ENCODE results near the gene RNF41.

RNF41 gene

GRCh38 chr12:56237552-56237951, 15.8 kb upstream of the RNF41 start:
- Histone ChIP-seq H3K4me3 (ENCODE audit: insufficient read depth, low read length, poor library complexity, severe bottlenecking) (no peak overlapping the region), H3K9me2 (replicated peaks; ENCODE audit: insufficient read depth, low read length) (no peaks in the 10 kb centered on the region), H3K27me3 (ENCODE audit: low read length) (no peaks in the 10 kb centered on the region), H3K27ac (ENCODE audit: low read depth, low read length) (no peak overlapping the region), H3K36me3 (ENCODE audit: low read length) (no peaks in the 10 kb centered on the region), H3K4me2 (ENCODE audit: low read depth, low read length, poor library complexity, severe bottlenecking) (no peak overlapping the region), H3K9ac (ENCODE audit: low read length) (no peak overlapping the region), H3K79me2 (ENCODE audit: insufficient read depth, low read length) (no peaks in the 10 kb centered on the region), H2AFZ (ENCODE audit: low read depth, low read length, severe bottlenecking) (no peak overlapping the region), H4K20me1 (ENCODE audit: low read depth, low read length) (no peaks in the 10 kb centered on the region), H3K9me3 (ENCODE audit: insufficient read depth, low read length) (no peaks in the 10 kb centered on the region), H3F3A (ENCODE audit: insufficient read depth) (peaks cover 6% of the 10 kb centered on the region; the same call in 1 of the 2 replicates)
- no peak for TF ChIP-seq CTCF (IDR thresholded peaks at IDR 0.05; ENCODE audit: insufficient read depth, low read length, poor library complexity, severe bottlenecking)
- no peak for TF ChIP-seq EZH2phosphoT487 (conservative IDR thresholded peaks at IDR 0.05; ENCODE audit: low read length)

GRCh38 chr12:56236985-56237384, 15.3 kb upstream of the RNF41 start:
- H3K27me3 ChIP-seq (ENCODE audit: low read length), result no peaks in the 10 kb centered on the region
- H3K4me3 ChIP-seq (ENCODE audit: insufficient read depth, low read length, poor library complexity, severe bottlenecking), result no peak overlapping the region
- H3K36me3 ChIP-seq (ENCODE audit: low read length), result no peaks in the 10 kb centered on the region
- no peak overlapping the region for H3K27ac ChIP-seq (ENCODE audit: low read depth, low read length)
- H3F3A ChIP-seq (ENCODE audit: insufficient read depth), result peaks cover 6% of the 10 kb centered on the region; the same call in 1 of the 2 replicates
- no peaks in the 10 kb centered on the region for H3K79me2 ChIP-seq (ENCODE audit: insufficient read depth, low read length)
- no peaks in the 10 kb centered on the region for H3K9me2 ChIP-seq (replicated peaks; ENCODE audit: insufficient read depth, low read length)
- TF ChIP-seq EZH2phosphoT487 (conservative IDR thresholded peaks at IDR 0.05; ENCODE audit: low read length) (no peak), CTCF (IDR thresholded peaks at IDR 0.05; ENCODE audit: insufficient read depth, low read length, poor library complexity, severe bottlenecking) (no peak)
- no peaks in the 10 kb centered on the region for H3K9me3 ChIP-seq (ENCODE audit: insufficient read depth, low read length)
- H3K4me2 ChIP-seq (ENCODE audit: low read depth, low read length, poor library complexity, severe bottlenecking), result no peak overlapping the region
- H2AFZ ChIP-seq (ENCODE audit: low read depth, low read length, severe bottlenecking), result no peak overlapping the region
- H3K9ac ChIP-seq (ENCODE audit: low read length), result no peak overlapping the region
- no peaks in the 10 kb centered on the region for H4K20me1 ChIP-seq (ENCODE audit: low read depth, low read length)

DNA sequence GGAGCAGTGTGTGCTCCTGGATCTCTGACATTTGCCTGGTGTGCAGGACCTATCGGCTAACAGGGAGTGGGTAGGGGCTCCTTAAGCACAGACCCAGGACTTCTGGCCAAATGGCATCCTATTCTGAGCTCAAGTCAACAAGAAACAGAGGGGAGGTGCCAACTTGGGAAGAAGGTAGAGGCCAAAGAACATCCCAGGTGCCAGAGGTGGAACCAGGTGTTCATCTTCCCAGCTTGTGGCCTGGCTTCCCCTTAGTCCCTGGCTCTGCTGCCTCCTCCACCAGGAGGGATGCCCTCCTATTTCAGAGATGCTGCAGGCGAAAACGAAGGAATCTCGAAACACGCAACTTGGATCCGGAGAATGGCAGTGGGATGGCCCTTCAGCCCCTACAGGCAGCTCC, 14.4 kb upstream of the RNF41 start:
- Histone ChIP-seq H3F3A (ENCODE audit: insufficient read depth) (peaks cover 6% of the 10 kb centered on the region; the same call in 1 of the 2 replicates), H3K9me2 (replicated peaks; ENCODE audit: insufficient read depth, low read length) (no peaks in the 10 kb centered on the region), H3K27me3 (ENCODE audit: low read length) (no peaks in the 10 kb centered on the region), H3K9me3 (ENCODE audit: insufficient read depth, low read length) (no peaks in the 10 kb centered on the region), H2AFZ (ENCODE audit: low read depth, low read length, severe bottlenecking) (no peak overlapping the region), H3K79me2 (ENCODE audit: insufficient read depth, low read length) (no peaks in the 10 kb centered on the region), H3K4me2 (ENCODE audit: low read depth, low read length, poor library complexity, severe bottlenecking) (no peak overlapping the region), H3K4me3 (ENCODE audit: insufficient read depth, low read length, poor library complexity, severe bottlenecking) (no peak overlapping the region), H3K9ac (ENCODE audit: low read length) (no peak overlapping the region), H3K27ac (ENCODE audit: low read depth, low read length) (no peak overlapping the region), H3K36me3 (ENCODE audit: low read length) (no peaks in the 10 kb centered on the region), H4K20me1 (ENCODE audit: low read depth, low read length) (no peaks in the 10 kb centered on the region)
- TF ChIP-seq CTCF (IDR thresholded peaks at IDR 0.05; ENCODE audit: insufficient read depth, low read length, poor library complexity, severe bottlenecking), result no peak
- TF ChIP-seq EZH2phosphoT487 (conservative IDR thresholded peaks at IDR 0.05; ENCODE audit: low read length), result no peak

All from SU-DHL-6 (cell line).